SK-N-SH (cell line): ENCODE results near the gene RAB5IF. TPM values are rescaled to one million over a fixed set of nuclear protein-coding genes. Genes with fewer than 3 reads are reported as not detected.

Source experiments
- CTCF ChIA-PET: fragments of 300-600, 350-600 bp; formaldehyde crosslinking; extraction: SDS; loops from one replicate; lab custom pipeline; 2021; lab: Yijun Ruan, JAX
- POLR2A ChIA-PET: fragments of 350-600 bp; sonication (Branson Sonifier 250); formaldehyde crosslinking; extraction: SDS; loops from one replicate; lab custom pipeline; 2020; ENCODE audit warnings: antibody characterized with exemption, inconsistent platforms; lab: Yijun Ruan, JAX
- DNase-seq: peaks from one replicate; pipeline ENCODE4 v3.0.0; 2012
- H2AFZ ChIP-seq: fragments of 200-600 bp; sonication (generic); 2 replicates; pipeline ENCODE4 v1.8.1; 2016; ENCODE audit warnings: antibody characterized with exemption, mild to moderate bottlenecking, low read depth
- H3F3A ChIP-seq: fragments of 200-600 bp; sonication (generic); replicated peaks from 2 replicates; pipeline ENCODE3; 2016; ENCODE audit warnings: antibody characterized with exemption, mild to moderate bottlenecking; ENCODE audit not compliant: insufficient read depth
- H3K27ac ChIP-seq, 2 experiments: fragments of 200-500 bp in 1 of 2; fragments of 200-600 bp in 1 of 2; sonication (Bioruptor generic) in 1 of 2; sonication (generic), shearing (Covaris generic) in 1 of 2; 2 replicates each; pipeline versions ENCODE4 v1.5.1 to v1.6.1; 2014 to 2016; ENCODE audit warnings: low read depth in 2 of 2, inconsistent platforms in 1 of 2, low read length in 1 of 2, mild to moderate bottlenecking in 1 of 2, mixed read lengths in 1 of 2
- H3K27me3 ChIP-seq: fragments of 200-600 bp; sonication (generic), shearing (Covaris generic); 2 replicates; pipeline ENCODE4 v1.6.1; 2016; ENCODE audit warnings: mixed run types; ENCODE audit not compliant: insufficient read depth
- H3K36me3 ChIP-seq, 2 experiments: fragments of 200-500 bp in 1 of 2; fragments of 200-600 bp in 1 of 2; sonication (Bioruptor generic) in 1 of 2; sonication (generic) in 1 of 2; replicated peaks in 1 of 2; 2 replicates each; pipeline versions ENCODE3 to v1.5.1; 2014 to 2016; ENCODE audit warnings: low read length in 1 of 2, mild to moderate bottlenecking in 1 of 2; ENCODE audit not compliant: insufficient read depth in 2 of 2, control insufficient read depth in 1 of 2
- H3K4me1 ChIP-seq, 2 experiments: fragments of 200-500 bp in 1 of 2; fragments of 200-600 bp in 1 of 2; sonication (Bioruptor generic) in 1 of 2; sonication (generic), shearing (Covaris generic) in 1 of 2; 2 replicates each; pipeline versions ENCODE4 v1.5.1 to v1.6.1; 2014 to 2016; ENCODE audit warnings: low read depth in 1 of 2, low read length in 1 of 2, mixed run types in 1 of 2; ENCODE audit not compliant: insufficient read depth in 2 of 2, control insufficient read depth in 1 of 2
- H3K4me2 ChIP-seq: fragments of 200-600 bp; sonication (generic), shearing (Covaris generic); 2 replicates; pipeline ENCODE4 v1.6.1; 2017; ENCODE audit warnings: mixed run types
- H3K4me3 ChIP-seq, 2 experiments: fragments of 200-500 bp in 1 of 2; fragments of 200-600 bp in 1 of 2; sonication (Bioruptor generic) in 1 of 2; sonication (generic), shearing (Covaris generic) in 1 of 2; 2 replicates each; pipeline versions ENCODE4 v1.5.1 to v1.8.1; 2014 to 2016; ENCODE audit warnings: low read depth in 2 of 2, inconsistent platforms in 1 of 2, low read length in 1 of 2, mild to moderate bottlenecking in 1 of 2, mixed read lengths in 1 of 2, moderate library complexity in 1 of 2
- H3K79me2 ChIP-seq: fragments of 200-600 bp; sonication (generic); 2 replicates; pipeline ENCODE4 v1.8.1; 2017; ENCODE audit warnings: mild to moderate bottlenecking; ENCODE audit not compliant: insufficient read depth
- H3K9ac ChIP-seq: fragments of 200-600 bp; sonication (generic); 2 replicates; pipeline ENCODE4 v1.6.1; 2017; ENCODE audit warnings: mixed run types
- H3K9me2 ChIP-seq: fragments of 200-600 bp; sonication (generic); 2 replicates; pipeline ENCODE4 v1.6.1; 2017; ENCODE audit warnings: mixed run types
- H3K9me3 ChIP-seq: fragments of 200-600 bp; sonication (generic); 2 replicates; pipeline ENCODE4 v1.6.1; 2017; ENCODE audit warnings: mixed run types, mild to moderate bottlenecking, moderate library complexity
- H4K20me1 ChIP-seq: fragments of 200-600 bp; sonication (generic); 2 replicates; pipeline ENCODE4 v1.6.1; 2017; ENCODE audit warnings: mild to moderate bottlenecking, mixed run types; ENCODE audit not compliant: insufficient read depth
- EP300 ChIP-seq, 2 experiments: IDR thresholded peaks; 2 replicates each; pipeline versions ENCODE4 v1.4.0 to v1.6.1; 2012; ENCODE audit warnings: borderline replicate concordance in 1 of 2, low read depth in 1 of 2, low read length in 1 of 2
- FOXM1 ChIP-seq: IDR thresholded peaks from 2 replicates; pipeline ENCODE4 v1.4.0; 2012; ENCODE audit warnings: low read depth, mild to moderate bottlenecking
- GATA2 ChIP-seq: sonication (generic); formaldehyde crosslinking; IDR thresholded peaks from 2 replicates; pipeline ENCODE4 v1.5.0; 2020; ENCODE audit warnings: mild to moderate bottlenecking, missing genetic modification reagents
- IRF3 ChIP-seq: fragments of 150-350 bp; IDR thresholded peaks from 2 replicates; pipeline ENCODE4 v1.6.1; 2016; ENCODE audit warnings: mild to moderate bottlenecking, low read depth, low read length
- MEF2A ChIP-seq: IDR thresholded peaks from 2 replicates; pipeline ENCODE4 v1.4.0; 2012; ENCODE audit warnings: low read depth, borderline replicate concordance
- NRF1 ChIP-seq: IDR thresholded peaks from 2 replicates; pipeline ENCODE4 v1.6.1; 2012; ENCODE audit warnings: low read depth, mild to moderate bottlenecking, low read length
- PBX3 ChIP-seq: IDR thresholded peaks from 2 replicates; pipeline ENCODE4; 2012
- REST ChIP-seq: IDR thresholded peaks from 2 replicates; pipeline ENCODE4 v1.6.1; 2012; ENCODE audit warnings: mild to moderate bottlenecking, low read depth, low read length, moderate library complexity
- RXRA ChIP-seq: IDR thresholded peaks from 2 replicates; pipeline ENCODE4 v1.4.0; 2012; ENCODE audit warnings: low read depth, mild to moderate bottlenecking, borderline replicate concordance
- SIN3A ChIP-seq: IDR thresholded peaks from 2 replicates; pipeline ENCODE4 v1.6.1; 2012; ENCODE audit warnings: low read depth, mild to moderate bottlenecking, low read length, moderate library complexity, borderline replicate concordance
- TAF1 ChIP-seq: IDR thresholded peaks from 2 replicates; pipeline ENCODE4 v1.6.1; 2012; ENCODE audit warnings: low read depth, mild to moderate bottlenecking, low read length, moderate library complexity, borderline replicate concordance
- WGBS: methylation state at CpG from one replicate; pipeline ENCODE4 v1.1.6; 2017; ENCODE audit warnings: low lambda C conversion rate; 5-methylcytosine and 5-hydroxymethylcytosine counted together
- polyA plus RNA-seq, 3 experiments: library from polyadenylated mRNA; depleted of rRNA; stranded (reverse); fragments of >200 nt; gene quantifications; 2 replicates each; pipeline ENCODE4 v1.2.3, GENCODE V29; 2012

RAB5IF gene
- polyA plus RNA-seq, 1 of the 3 experiments (the other 2 are of a cell fraction) = 91.1 TPM

GRCh38 chr20:36647196-36648121 lies 41.9 kb downstream of the RAB5IF start:
- ChIA-PET CTCF (interaction anchor here (0.9 kb wide), 1 partner anchor 216 kb away, joined by 3 read pairs; a partner anchor contains a TSS), POLR2A (interaction anchor here (0.6 kb wide), 2 partner anchors 9 to 31 kb away, joined by 3 to 5 read pairs; no protein-coding TSS in a partner anchor)
- no peak for DNase-seq
- H4K20me1 ChIP-seq = no peaks in the 10 kb centered on the region
- H2AFZ ChIP-seq = no peak overlapping the region
- H3K27ac ChIP-seq = no peak overlapping the region
- no peaks in the 10 kb centered on the region for H3K27me3 ChIP-seq
- H3K79me2 ChIP-seq = no peaks in the 10 kb centered on the region
- H3K4me2 ChIP-seq = no peak overlapping the region
- no peaks in the 10 kb centered on the region for H3F3A ChIP-seq
- H3K9me3 ChIP-seq = no peaks in the 10 kb centered on the region
- H3K4me1 ChIP-seq = no peaks in the 10 kb centered on the region
- no peak for TF ChIP-seq FOXM1
- TF ChIP-seq SIN3A = no peak
- TF ChIP-seq IRF3 = no peak
- TF ChIP-seq TAF1 = no peak
- no peak for TF ChIP-seq MEF2A
- no peak for TF ChIP-seq PBX3
- no peak for TF ChIP-seq REST
- TF ChIP-seq RXRA = no peak
- no peak for TF ChIP-seq GATA2 (CRISPR knock-in tag)
- no peak for TF ChIP-seq EP300 (IDR thresholded peaks at IDR 0.05; ENCODE audit: borderline replicate concordance in 1 of 2, low read depth in 1 of 2, low read length in 1 of 2)
- no peak for TF ChIP-seq NRF1
- no peak overlapping the region for H3K9ac ChIP-seq
- no peak overlapping the region for H3K4me3 ChIP-seq
- H3K9me2 ChIP-seq = no peaks in the 10 kb centered on the region
- WGBS = 78% methylated on average over 8 of the region's 8 CpGs
- H3K36me3 ChIP-seq = no peaks in the 10 kb centered on the region
